Left lobe of liver (tissue), 1 donor: Measurements from ENCODE around the gene HIF3A. TPM values are rescaled to one million over a fixed set of nuclear protein-coding genes. Genes with fewer than 3 reads are reported as not detected.

Source experiments
- total RNA-seq: library from RNA; stranded (reverse); gene quantifications from one replicate; pipeline ENCODE4 v1.2.1, GENCODE V29; 2021
- donor health status: DM: no; HTN: yes; CAD: no.

Gene HIF3A
- total RNA-seq, 1 donor from 2014 or later, result 8.9 TPM

Other genes starting within 250 kb of the HIF3A start
- not detected for gene IGFL3, start 172.4 kb upstream of the HIF3A start, total RNA-seq
- gene IGFL2, start 148.8 kb upstream of the HIF3A start, total RNA-seq, result not detected
- gene IGFL1, start 67.3 kb upstream of the HIF3A start, total RNA-seq, result not detected
- 35.5 TPM for gene PPP5C, start 50.0 kb downstream of the HIF3A start, total RNA-seq
- 0.55 TPM for gene CCDC8, start 116.5 kb downstream of the HIF3A start, total RNA-seq
- gene PNMA8C, start 131.9 kb downstream of the HIF3A start, total RNA-seq, result not detected
- 0.48 TPM for gene PNMA8A, start 174.5 kb downstream of the HIF3A start, total RNA-seq
- 0.35 TPM for gene PNMA8B, start 198.8 kb downstream of the HIF3A start, total RNA-seq